SU-DHL-6 (cell line): ENCODE results near the gene ZNF888.
"Not testable (repeated sequence)": the region's sequence is repeated elsewhere in the genome, so short reads cannot be mapped to it uniquely, and the experiment has no call there.

ENCODE experiments used
- EZH2phosphoT487 ChIP-seq: fragments of 200-600 bp; sonication (generic), shearing (Covaris generic); conservative IDR thresholded peaks from 2 replicates; pipeline ENCODE4 v1.6.1; 2018; ENCODE audit warnings: mild to moderate bottlenecking, antibody characterized with exemption, low read length, moderate library complexity, mixed read lengths
- TF ChIP-seq, protein P1 (sequence below): fragments of 200-600 bp; sonication (generic); IDR thresholded peaks from one replicate; pipeline ENCODE4 v1.5.1; 2017; ENCODE audit warnings: antibody characterized with exemption, mild to moderate bottlenecking, low read length, moderate library complexity; ENCODE audit not compliant: insufficient read depth, poor library complexity, severe bottlenecking

- TF ChIP-seq, protein P1, sequence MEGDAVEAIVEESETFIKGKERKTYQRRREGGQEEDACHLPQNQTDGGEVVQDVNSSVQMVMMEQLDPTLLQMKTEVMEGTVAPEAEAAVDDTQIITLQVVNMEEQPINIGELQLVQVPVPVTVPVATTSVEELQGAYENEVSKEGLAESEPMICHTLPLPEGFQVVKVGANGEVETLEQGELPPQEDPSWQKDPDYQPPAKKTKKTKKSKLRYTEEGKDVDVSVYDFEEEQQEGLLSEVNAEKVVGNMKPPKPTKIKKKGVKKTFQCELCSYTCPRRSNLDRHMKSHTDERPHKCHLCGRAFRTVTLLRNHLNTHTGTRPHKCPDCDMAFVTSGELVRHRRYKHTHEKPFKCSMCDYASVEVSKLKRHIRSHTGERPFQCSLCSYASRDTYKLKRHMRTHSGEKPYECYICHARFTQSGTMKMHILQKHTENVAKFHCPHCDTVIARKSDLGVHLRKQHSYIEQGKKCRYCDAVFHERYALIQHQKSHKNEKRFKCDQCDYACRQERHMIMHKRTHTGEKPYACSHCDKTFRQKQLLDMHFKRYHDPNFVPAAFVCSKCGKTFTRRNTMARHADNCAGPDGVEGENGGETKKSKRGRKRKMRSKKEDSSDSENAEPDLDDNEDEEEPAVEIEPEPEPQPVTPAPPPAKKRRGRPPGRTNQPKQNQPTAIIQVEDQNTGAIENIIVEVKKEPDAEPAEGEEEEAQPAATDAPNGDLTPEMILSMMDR: not testable (repeated sequence)
- not testable (repeated sequence) for TF ChIP-seq EZH2phosphoT487
Observed at GRCh38 chr19:52856540-52857377, 66.5 kb downstream of the ZNF888 start.
